ENCODE measurements around the gene TRAK1. TPM values are rescaled to one million over a fixed set of nuclear protein-coding genes. Genes with fewer than 3 reads are reported as not detected.

TRAK1 gene
- total RNA-seq, 1 experiment from 2014 or later, result 41.0 TPM

DNA sequence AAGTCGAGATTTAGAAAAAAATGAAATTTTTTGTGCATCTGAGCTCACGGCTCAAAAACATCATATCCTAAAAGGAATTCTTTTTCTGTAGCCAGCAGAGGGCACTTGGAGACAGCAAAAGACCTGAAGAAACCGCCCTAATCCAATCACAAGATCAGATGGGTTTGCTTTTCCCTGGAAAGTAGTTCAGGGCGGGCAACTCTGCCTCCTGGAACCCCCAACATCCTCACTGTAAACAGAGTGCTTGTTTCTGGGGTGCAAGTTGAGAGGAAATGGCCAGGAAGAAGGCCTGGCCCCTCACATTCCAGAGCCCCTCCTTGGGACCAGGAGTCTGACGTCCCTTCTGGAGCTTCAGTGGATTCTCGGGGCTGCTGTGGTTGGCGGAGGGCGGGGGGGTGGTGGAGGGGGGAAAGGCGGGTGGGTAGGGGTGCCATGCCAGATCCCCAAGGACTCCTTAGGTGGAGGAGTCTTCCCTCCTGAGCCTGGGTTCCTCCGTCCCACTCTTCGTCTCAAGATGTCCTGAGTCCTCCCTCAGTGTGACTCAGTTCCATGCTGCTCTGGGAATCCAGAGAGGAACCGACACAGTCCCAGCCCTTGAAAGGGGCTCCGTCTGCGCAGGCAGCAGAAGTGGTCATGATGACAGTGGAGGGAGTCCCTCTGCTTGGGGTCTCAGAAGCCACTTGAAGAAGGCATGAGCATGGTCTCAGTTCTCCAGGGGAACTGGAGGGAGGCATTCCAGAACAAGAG is 139.0 kb downstream of the TRAK1 start:
- no peak overlapping the region for H3K4me3 Mint-ChIP-seq
- peaks cover 13% of the 10 kb centered on the region for H3K9me3 Mint-ChIP-seq
- peaks cover 2% of the 10 kb centered on the region; the same call in 1 of the 2 replicates for H3K27me3 Mint-ChIP-seq (ENCODE audit: low read depth)
- TF ChIP-seq, protein P1, sequence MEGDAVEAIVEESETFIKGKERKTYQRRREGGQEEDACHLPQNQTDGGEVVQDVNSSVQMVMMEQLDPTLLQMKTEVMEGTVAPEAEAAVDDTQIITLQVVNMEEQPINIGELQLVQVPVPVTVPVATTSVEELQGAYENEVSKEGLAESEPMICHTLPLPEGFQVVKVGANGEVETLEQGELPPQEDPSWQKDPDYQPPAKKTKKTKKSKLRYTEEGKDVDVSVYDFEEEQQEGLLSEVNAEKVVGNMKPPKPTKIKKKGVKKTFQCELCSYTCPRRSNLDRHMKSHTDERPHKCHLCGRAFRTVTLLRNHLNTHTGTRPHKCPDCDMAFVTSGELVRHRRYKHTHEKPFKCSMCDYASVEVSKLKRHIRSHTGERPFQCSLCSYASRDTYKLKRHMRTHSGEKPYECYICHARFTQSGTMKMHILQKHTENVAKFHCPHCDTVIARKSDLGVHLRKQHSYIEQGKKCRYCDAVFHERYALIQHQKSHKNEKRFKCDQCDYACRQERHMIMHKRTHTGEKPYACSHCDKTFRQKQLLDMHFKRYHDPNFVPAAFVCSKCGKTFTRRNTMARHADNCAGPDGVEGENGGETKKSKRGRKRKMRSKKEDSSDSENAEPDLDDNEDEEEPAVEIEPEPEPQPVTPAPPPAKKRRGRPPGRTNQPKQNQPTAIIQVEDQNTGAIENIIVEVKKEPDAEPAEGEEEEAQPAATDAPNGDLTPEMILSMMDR (IDR thresholded peaks at IDR 0.05), result peak; percentile 24; the same call in 1 of the 2 replicates
- no peak for TF ChIP-seq CREM (CRISPR knock-in tag; IDR thresholded peaks at IDR 0.05)
- ATAC-seq (peak; percentile 72), DNase-seq (ENCODE audit: low spot score) (no peak)
- H3K4me1 Mint-ChIP-seq, result peaks cover 2% of the 10 kb centered on the region
- ChIA-PET CTCF (interaction anchor here (0.6 to 2.6 kb wide), 42 partner anchors 11 to 884 kb away, joined by 3 to 53 read pairs (median 4); partner anchors contain the start of genes NKTR and VIPR1), POLR2A (no interaction called here)
- peaks cover 6% of the 10 kb centered on the region for H3K36me3 Mint-ChIP-seq
- H3K27ac Mint-ChIP-seq, result no peak overlapping the region

DNA sequence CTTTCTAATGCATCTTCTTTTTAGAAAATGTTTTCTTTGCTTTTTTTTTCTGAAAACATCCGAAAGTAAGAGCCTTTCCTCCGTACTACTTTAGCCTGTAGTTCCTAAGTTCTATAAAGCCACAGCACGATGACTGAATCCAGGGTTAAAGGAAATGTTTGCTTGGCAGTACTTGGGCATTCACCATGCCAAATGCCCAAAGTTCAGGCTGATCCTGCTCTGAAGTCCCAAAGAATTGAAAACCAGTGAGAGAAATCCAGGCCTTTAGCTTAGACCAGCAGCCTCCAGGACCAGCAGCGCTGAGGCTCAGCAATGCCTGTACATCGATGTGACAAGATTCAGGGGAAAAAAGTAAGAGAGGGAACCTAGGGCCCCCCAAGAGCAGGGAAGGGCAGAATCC is 139.7 kb downstream of the TRAK1 start:
- H3K4me3 Mint-ChIP-seq, result no peak overlapping the region
- no peaks in the 10 kb centered on the region for H3K36me3 Mint-ChIP-seq
- ATAC-seq (no peak), DNase-seq (ENCODE audit: low spot score) (no peak)
- peaks cover 7% of the 10 kb centered on the region; the same call in 1 of the 2 replicates for H3K27me3 Mint-ChIP-seq (ENCODE audit: low read depth)
- H3K27ac Mint-ChIP-seq, result no peak overlapping the region
- CTCF ChIA-PET, result interaction anchor here (1.2 to 2.6 kb wide), 3 partner anchors 213 to 316 kb away, joined by 4 to 25 read pairs (median 12); no protein-coding TSS in a partner anchor
- H3K9me3 Mint-ChIP-seq, result peaks cover 16% of the 10 kb centered on the region
- TF ChIP-seq, protein P1 (IDR thresholded peaks at IDR 0.05), result no peak
- TF ChIP-seq, protein P2, sequence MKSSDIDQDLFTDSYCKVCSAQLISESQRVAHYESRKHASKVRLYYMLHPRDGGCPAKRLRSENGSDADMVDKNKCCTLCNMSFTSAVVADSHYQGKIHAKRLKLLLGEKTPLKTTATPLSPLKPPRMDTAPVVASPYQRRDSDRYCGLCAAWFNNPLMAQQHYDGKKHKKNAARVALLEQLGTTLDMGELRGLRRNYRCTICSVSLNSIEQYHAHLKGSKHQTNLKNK (CRISPR knock-in tag; IDR thresholded peaks at IDR 0.05), result no peak
- TF ChIP-seq ATF1 (CRISPR knock-in tag; IDR thresholded peaks at IDR 0.05) (no peak), CBFB (CRISPR knock-in tag; IDR thresholded peaks at IDR 0.05; ENCODE audit: low read depth) (no peak), GRHL2 (CRISPR knock-in tag; IDR thresholded peaks at IDR 0.05; ENCODE audit: insufficient replicate concordance, severe bottlenecking) (no peak), FOXJ3 (CRISPR knock-in tag; IDR thresholded peaks at IDR 0.05; ENCODE audit: borderline replicate concordance) (no peak), NR3C1 (CRISPR knock-in tag; conservative IDR thresholded peaks at IDR 0.05; ENCODE audit: low read depth) (no peak)
- TF ChIP-seq, protein P3, sequence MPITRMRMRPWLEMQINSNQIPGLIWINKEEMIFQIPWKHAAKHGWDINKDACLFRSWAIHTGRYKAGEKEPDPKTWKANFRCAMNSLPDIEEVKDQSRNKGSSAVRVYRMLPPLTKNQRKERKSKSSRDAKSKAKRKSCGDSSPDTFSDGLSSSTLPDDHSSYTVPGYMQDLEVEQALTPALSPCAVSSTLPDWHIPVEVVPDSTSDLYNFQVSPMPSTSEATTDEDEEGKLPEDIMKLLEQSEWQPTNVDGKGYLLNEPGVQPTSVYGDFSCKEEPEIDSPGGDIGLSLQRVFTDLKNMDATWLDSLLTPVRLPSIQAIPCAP (CRISPR knock-in tag; IDR thresholded peaks at IDR 0.05), result no peak
- POLR2A ChIA-PET, result no interaction called here
- peaks cover 2% of the 10 kb centered on the region for H3K4me1 Mint-ChIP-seq

DNA sequence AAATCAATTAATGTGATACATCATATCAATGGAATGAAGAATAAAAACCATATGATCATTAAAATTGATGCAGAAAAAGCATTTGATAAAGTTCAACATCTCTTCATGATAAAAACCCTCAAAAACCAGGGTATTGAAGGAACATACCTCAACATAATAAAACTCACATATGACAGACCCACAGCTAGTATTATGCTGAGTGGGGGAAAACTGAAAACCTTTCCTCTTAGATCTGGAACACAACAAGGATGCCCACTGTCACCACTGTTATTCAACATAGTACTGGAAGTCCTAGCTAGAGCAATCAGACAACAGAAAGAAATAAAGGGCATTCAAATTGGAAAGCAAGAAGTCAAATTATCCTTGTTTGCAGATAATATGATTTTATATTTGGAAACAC is 144.4 kb downstream of the TRAK1 start:
- ATAC-seq (no peak), DNase-seq (ENCODE audit: low spot score) (no peak)
- H3K27me3 Mint-ChIP-seq (ENCODE audit: low read depth), result peaks cover 10% of the 10 kb centered on the region; the same call in 1 of the 2 replicates
- no peaks in the 10 kb centered on the region for H3K4me1 Mint-ChIP-seq
- H3K27ac Mint-ChIP-seq, result no peak overlapping the region
- H3K4me3 Mint-ChIP-seq, result no peak overlapping the region
- TF ChIP-seq NFE2L1 (CRISPR knock-in tag; IDR thresholded peaks at IDR 0.05) (no peak), NFYB (CRISPR knock-in tag; conservative IDR thresholded peaks at IDR 0.05; ENCODE audit: low read depth) (no peak), SOX15 (CRISPR knock-in tag; IDR thresholded peaks at IDR 0.05) (no peak), NR2C2 (CRISPR knock-in tag; IDR thresholded peaks at IDR 0.05) (no peak), ZNF396 (CRISPR knock-in tag; IDR thresholded peaks at IDR 0.05; ENCODE audit: borderline replicate concordance) (no peak)
- TF ChIP-seq, protein P4, sequence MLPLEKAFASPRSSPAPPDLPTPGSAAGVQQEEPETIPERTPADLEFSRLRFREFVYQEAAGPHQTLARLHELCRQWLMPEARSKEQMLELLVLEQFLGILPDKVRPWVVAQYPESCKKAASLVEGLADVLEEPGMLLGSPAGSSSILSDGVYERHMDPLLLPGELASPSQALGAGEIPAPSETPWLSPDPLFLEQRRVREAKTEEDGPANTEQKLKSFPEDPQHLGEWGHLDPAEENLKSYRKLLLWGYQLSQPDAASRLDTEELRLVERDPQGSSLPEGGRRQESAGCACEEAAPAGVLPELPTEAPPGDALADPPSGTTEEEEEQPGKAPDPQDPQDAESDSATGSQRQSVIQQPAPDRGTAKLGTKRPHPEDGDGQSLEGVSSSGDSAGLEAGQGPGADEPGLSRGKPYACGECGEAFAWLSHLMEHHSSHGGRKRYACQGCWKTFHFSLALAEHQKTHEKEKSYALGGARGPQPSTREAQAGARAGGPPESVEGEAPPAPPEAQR (CRISPR knock-in tag; IDR thresholded peaks at IDR 0.05), result no peak
- TF ChIP-seq, protein P5, sequence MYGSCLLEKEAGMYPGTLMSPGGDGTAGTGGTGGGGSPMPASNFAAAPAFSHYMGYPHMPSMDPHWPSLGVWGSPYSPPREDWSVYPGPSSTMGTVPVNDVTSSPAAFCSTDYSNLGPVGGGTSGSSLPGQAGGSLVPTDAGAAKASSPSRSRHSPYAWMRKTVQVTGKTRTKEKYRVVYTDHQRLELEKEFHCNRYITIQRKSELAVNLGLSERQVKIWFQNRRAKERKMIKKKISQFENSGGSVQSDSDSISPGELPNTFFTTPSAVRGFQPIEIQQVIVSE (CRISPR knock-in tag; IDR thresholded peaks at IDR 0.05; ENCODE audit: borderline replicate concordance), result no peak
- H3K36me3 Mint-ChIP-seq, result peaks cover 23% of the 10 kb centered on the region
- POLR2A ChIA-PET, result no interaction called here
- H3K9me3 Mint-ChIP-seq, result peaks cover 51% of the 10 kb centered on the region
- CTCF ChIA-PET, result no interaction called here
